OCI-LY1 (cell line): ENCODE results near the gene CCDC33.

Experiments
- H2AFZ ChIP-seq: fragments of 200-600 bp; sonication (generic), shearing (Covaris generic); 2 replicates; pipeline ENCODE4 v1.6.0; 2014; ENCODE audit warnings: antibody characterized with exemption, mild to moderate bottlenecking, low read length
- H3F3A ChIP-seq: fragments of 200-600 bp; sonication (generic), shearing (Covaris generic); 2 replicates; pipeline ENCODE4 v1.6.0; 2014; ENCODE audit warnings: mild to moderate bottlenecking, antibody characterized with exemption, low read length, moderate library complexity; ENCODE audit not compliant: insufficient read depth
- H3K27ac ChIP-seq: fragments of 200-600 bp; sonication (generic); 2 replicates; pipeline ENCODE4 v1.5.1; 2014; ENCODE audit warnings: low read length, mixed run types, mild to moderate bottlenecking, low read depth; ENCODE audit not compliant: poor library complexity, severe bottlenecking
- H3K27me3 ChIP-seq: fragments of 200-600 bp; sonication (generic); 2 replicates; pipeline ENCODE4 v1.6.0; 2014; ENCODE audit warnings: antibody characterized with exemption, mild to moderate bottlenecking, low read length, moderate library complexity; ENCODE audit not compliant: insufficient read depth
- H3K36me3 ChIP-seq: fragments of 200-600 bp; sonication (generic); 2 replicates; pipeline ENCODE4 v1.6.1; 2014; ENCODE audit warnings: mild to moderate bottlenecking, antibody characterized with exemption, low read length, moderate library complexity, mixed read lengths; ENCODE audit not compliant: insufficient read depth
- H3K4me1 ChIP-seq: fragments of 200-600 bp; sonication (generic); 2 replicates; pipeline ENCODE4 v1.5.1; 2014; ENCODE audit warnings: mild to moderate bottlenecking, low read length, moderate library complexity; ENCODE audit not compliant: insufficient read depth, severe bottlenecking
- H3K4me2 ChIP-seq: fragments of 200-600 bp; sonication (generic), shearing (Covaris generic); 2 replicates; pipeline ENCODE4 v1.6.1; 2014; ENCODE audit warnings: low read length
- H3K4me3 ChIP-seq: fragments of 200-600 bp; sonication (generic); 2 replicates; pipeline ENCODE4 v1.5.1; 2014; ENCODE audit warnings: low read length, low read depth, mild to moderate bottlenecking, mixed read lengths; ENCODE audit not compliant: poor library complexity, severe bottlenecking
- H3K79me2 ChIP-seq: fragments of 200-600 bp; shearing (Covaris generic); 2 replicates; pipeline ENCODE4 v1.6.1; 2016; ENCODE audit warnings: mixed run types, low read length, mixed read lengths; ENCODE audit not compliant: insufficient read depth
- H3K9ac ChIP-seq: fragments of 200-600 bp; sonication (generic), shearing (Covaris generic); 2 replicates; pipeline ENCODE4 v1.6.1; 2014; ENCODE audit warnings: mild to moderate bottlenecking, low read length, mixed read lengths
- H3K9me2 ChIP-seq: fragments of 200-600 bp; sonication (generic), shearing (Covaris generic); 2 replicates; pipeline ENCODE4 v1.6.1; 2014; ENCODE audit warnings: low read depth, mild to moderate bottlenecking, low read length, mixed read lengths
- H3K9me3 ChIP-seq: fragments of 200-600 bp; shearing (Covaris generic); 2 replicates; pipeline ENCODE4 v1.6.1; 2014; ENCODE audit warnings: low read length, mixed read lengths
- H4K20me1 ChIP-seq: fragments of 200-600 bp; sonication (generic), shearing (Covaris generic); 2 replicates; pipeline ENCODE4 v1.6.0; 2016; ENCODE audit warnings: mild to moderate bottlenecking, low read length; ENCODE audit not compliant: insufficient read depth
- EZH2 ChIP-seq: fragments of 200-600 bp; sonication (generic), shearing (Covaris generic); IDR thresholded peaks from 2 replicates; pipeline ENCODE4 v1.8.0; 2017; ENCODE audit warnings: borderline replicate concordance, mixed run types, mild to moderate bottlenecking, antibody characterized with exemption, low read length, moderate library complexity, mixed read lengths
- TF ChIP-seq, protein P1 (sequence below): fragments of 200-600 bp; sonication (generic), shearing (Covaris generic); IDR thresholded peaks from 2 replicates; pipeline ENCODE4 v1.5.1; 2017; ENCODE audit warnings: mild to moderate bottlenecking, antibody characterized with exemption, low read length, moderate library complexity, mixed read lengths

The CCDC33 gene

DNA sequence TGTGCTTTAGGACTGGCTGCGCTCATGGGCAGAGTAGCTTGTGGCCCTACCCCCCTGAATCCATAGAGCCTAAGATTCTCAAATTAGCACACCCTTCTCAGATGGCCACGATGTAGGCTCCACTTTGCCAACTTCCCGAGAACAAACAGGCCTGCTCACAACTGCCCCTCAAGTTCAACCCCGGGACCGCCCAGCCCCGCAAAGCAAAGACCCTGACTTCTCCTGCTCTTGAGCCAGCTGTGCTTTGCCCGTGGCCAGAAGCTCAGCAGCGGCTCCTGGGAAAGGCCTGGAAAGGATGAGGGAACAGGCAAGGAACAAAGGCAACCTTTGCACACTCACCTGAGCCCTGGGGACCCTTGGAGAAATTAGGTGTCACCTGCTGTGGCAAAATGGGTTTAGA, 99.3 kb downstream of the CCDC33 start:
- no peaks in the 10 kb centered on the region for H3K9me3 ChIP-seq
- no peaks in the 10 kb centered on the region for H3K9me2 ChIP-seq
- TF ChIP-seq, protein P1, sequence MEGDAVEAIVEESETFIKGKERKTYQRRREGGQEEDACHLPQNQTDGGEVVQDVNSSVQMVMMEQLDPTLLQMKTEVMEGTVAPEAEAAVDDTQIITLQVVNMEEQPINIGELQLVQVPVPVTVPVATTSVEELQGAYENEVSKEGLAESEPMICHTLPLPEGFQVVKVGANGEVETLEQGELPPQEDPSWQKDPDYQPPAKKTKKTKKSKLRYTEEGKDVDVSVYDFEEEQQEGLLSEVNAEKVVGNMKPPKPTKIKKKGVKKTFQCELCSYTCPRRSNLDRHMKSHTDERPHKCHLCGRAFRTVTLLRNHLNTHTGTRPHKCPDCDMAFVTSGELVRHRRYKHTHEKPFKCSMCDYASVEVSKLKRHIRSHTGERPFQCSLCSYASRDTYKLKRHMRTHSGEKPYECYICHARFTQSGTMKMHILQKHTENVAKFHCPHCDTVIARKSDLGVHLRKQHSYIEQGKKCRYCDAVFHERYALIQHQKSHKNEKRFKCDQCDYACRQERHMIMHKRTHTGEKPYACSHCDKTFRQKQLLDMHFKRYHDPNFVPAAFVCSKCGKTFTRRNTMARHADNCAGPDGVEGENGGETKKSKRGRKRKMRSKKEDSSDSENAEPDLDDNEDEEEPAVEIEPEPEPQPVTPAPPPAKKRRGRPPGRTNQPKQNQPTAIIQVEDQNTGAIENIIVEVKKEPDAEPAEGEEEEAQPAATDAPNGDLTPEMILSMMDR, result no peak
- no peak for TF ChIP-seq EZH2
- H3K9ac ChIP-seq, result no peak overlapping the region
- no peaks in the 10 kb centered on the region for H3K4me1 ChIP-seq
- no peaks in the 10 kb centered on the region for H3K79me2 ChIP-seq
- no peak overlapping the region for H3K4me3 ChIP-seq
- no peaks in the 10 kb centered on the region for H3F3A ChIP-seq
- no peak overlapping the region for H2AFZ ChIP-seq
- no peak overlapping the region for H3K27ac ChIP-seq
- no peaks in the 10 kb centered on the region for H4K20me1 ChIP-seq
- H3K36me3 ChIP-seq, result no peaks in the 10 kb centered on the region
- H3K4me2 ChIP-seq, result no peak overlapping the region
- H3K27me3 ChIP-seq, result peaks cover 7% of the 10 kb centered on the region; the same call in 1 of the 2 replicates

DNA sequence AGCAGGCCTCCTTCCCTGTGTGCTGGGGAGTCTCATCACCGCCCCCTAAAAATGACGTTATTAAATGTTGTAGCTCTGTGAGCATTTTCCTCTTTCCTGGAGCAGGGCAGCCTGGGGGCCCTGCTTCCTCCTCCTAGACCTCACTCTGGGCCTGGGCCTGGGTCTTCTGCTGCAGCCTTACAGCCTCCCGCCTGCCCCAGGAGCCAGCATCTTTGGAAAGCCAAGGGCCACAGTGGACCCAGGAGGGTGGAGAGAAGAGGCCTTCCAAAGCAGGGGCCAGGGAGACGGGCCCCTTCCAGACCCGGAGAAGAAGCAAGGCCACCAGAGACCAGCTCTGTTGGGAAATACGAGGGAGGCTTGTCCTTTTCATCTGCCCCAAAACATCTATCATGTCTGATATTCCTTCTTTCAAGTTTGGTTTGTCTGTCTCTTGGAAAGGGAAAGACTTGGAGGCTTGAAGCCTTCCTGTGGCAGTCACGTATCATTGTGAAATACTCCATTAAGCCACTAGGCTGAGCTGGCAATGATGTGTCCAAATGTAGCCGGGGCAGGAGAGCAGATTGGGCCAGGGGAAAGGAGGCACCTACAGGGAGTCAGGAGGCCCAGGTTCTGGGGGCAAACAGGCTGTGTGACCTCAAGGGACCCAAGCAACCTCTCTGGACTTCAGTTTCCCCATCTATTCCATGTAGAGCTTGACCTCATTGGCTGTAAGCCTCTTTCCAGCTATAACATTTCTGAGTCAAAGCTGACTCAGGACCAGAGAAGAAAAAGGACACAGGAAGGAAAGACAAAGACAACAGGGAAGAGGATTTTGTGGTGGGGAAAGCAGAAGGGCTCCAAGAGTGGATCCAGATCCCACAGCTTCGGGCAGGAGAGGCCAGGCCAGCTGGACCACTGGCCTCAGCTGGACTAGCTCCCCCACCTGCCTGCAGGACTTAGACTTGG, 100.2 kb downstream of the CCDC33 start:
- H4K20me1 ChIP-seq, result no peaks in the 10 kb centered on the region
- no peaks in the 10 kb centered on the region for H3K36me3 ChIP-seq
- H3K4me3 ChIP-seq, result no peak overlapping the region
- H3K79me2 ChIP-seq, result no peaks in the 10 kb centered on the region
- H3K9me2 ChIP-seq, result no peaks in the 10 kb centered on the region
- H3K27me3 ChIP-seq, result peaks cover 7% of the 10 kb centered on the region; the same call in 1 of the 2 replicates
- H3K4me2 ChIP-seq, result no peak overlapping the region
- H3K9ac ChIP-seq, result no peak overlapping the region
- TF ChIP-seq EZH2, result no peak
- TF ChIP-seq, protein P1, result no peak
- no peaks in the 10 kb centered on the region for H3F3A ChIP-seq
- H3K4me1 ChIP-seq, result no peaks in the 10 kb centered on the region
- no peaks in the 10 kb centered on the region for H3K9me3 ChIP-seq
- no peak overlapping the region for H2AFZ ChIP-seq
- H3K27ac ChIP-seq, result no peak overlapping the region

DNA sequence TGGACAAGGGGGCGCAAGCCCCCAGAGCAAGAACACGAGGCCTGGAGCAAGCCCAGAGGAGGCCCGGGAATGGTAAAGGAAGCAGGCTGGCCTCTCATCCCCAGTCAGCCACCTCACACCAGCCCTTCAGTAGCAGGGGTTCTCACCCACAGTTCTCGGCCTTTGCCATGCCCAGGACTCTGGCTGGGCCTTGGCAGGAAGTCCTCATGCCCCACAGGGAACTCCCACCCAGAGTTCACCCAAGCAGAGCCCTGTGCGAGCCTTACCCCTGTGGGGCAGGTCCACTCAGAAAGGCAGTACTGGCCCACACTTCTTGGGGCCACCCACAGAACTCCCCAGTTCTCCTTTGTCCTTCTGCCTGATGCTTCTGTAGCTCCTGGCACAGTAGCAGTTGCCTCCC, 101.0 kb downstream of the CCDC33 start:
- Histone ChIP-seq H3K27me3 (peaks cover 7% of the 10 kb centered on the region; the same call in 1 of the 2 replicates), H3F3A (no peaks in the 10 kb centered on the region), H2AFZ (no peak overlapping the region), H3K9me3 (no peaks in the 10 kb centered on the region), H3K4me3 (no peak overlapping the region), H3K79me2 (no peaks in the 10 kb centered on the region), H3K27ac (no peak overlapping the region), H3K4me1 (no peaks in the 10 kb centered on the region), H4K20me1 (no peaks in the 10 kb centered on the region), H3K36me3 (no peaks in the 10 kb centered on the region), H3K4me2 (no peak overlapping the region), H3K9ac (no peak overlapping the region), H3K9me2 (no peaks in the 10 kb centered on the region)
- TF ChIP-seq, protein P1, result no peak
